HG03565 (cell line): ENCODE measurements around the gene ROR1.

ENCODE experiments used
- ATAC-seq: cut with Tn5 transposase; IDR thresholded peaks from one replicate; pipeline ENCODE4 v1.9.1; 2021; ENCODE audit warnings: mild to moderate bottlenecking, moderate library complexity; ENCODE audit not compliant: unreplicated experiment

ROR1 gene

GRCh38 chr1:63848733-63849132 is 74.9 kb downstream of the ROR1 start:
- ATAC-seq: no peak

DNA sequence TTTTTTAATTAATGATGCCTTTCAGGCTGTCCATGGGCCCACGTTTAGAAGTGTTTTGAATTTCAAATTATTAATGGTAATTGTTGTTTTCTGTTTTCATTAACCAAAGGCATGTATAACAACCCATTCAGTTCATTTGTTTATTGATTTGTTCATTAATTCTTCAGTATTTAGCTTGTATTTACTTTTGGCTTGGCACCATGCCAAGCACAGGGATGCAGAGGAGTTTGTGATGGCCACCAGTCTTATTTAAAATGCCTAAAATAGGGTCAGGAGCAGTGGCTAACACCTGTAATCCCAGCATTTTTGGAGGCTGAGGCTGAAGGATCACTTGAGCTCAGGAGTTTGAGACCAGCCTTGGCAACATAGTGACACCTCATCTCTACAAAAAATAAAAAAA is 75.3 kb downstream of the ROR1 start:
- ATAC-seq: no peak

DNA sequence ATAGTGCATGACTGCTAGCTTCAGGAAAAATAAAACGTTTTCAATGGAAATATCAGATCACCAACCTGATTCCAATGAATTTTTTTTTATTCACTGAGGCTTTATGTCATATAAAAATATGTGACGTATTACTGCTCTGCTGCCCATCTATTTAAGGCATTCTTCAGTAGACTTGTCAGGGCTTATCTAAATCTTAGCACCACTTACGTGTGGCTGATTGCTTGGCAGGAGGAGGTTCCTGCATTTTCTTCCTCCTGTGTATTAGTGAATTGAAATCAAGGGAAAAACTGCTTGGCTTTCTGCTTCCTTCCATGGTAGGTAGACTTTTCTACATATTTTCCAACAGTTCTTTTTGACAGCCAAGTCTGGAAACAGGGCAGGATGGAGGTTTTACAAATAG is 80.3 kb downstream of the ROR1 start:
- no peak for ATAC-seq

DNA sequence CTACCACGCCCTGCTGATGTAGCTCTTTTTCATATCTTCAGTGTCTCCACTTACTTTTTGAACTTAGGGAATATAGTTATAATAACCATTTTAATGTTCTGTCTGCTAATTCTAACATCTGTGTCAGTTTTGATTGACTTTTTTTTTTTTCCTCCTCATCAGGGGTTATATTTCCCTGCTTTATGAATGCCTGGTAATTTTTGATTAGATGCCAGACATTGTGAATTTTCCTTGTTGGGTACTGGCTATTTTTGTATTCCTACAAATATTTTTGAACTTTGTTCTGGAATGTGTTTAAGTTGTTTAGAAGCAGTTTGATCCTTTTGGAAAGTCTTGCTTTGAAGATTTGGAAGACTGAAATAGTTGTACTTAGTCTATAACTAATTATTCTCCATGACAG is 82.1 kb downstream of the ROR1 start:
- no peak for ATAC-seq

DNA sequence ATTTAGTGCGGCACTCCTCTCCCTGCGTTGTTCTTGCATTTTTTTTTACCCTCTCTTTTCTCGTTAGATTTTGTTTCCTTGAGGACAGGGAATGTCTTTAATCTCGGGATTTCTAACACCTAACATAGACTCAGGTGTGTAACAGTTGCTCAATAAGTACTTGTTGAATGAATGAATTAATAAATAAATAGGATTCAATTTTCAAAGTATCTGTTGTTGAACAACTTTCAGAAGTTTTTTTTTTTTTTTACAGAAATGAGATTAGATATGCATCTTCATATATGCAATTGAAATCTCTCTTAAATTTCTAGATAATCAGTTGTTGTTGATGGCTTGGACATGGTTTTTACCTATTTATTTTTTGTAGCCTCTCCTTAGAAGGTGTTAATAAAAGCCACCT is 83.1 kb downstream of the ROR1 start:
- ATAC-seq: no peak

GRCh38 chr1:63857478-63857877 is 83.7 kb downstream of the ROR1 start:
- ATAC-seq: no peak

DNA sequence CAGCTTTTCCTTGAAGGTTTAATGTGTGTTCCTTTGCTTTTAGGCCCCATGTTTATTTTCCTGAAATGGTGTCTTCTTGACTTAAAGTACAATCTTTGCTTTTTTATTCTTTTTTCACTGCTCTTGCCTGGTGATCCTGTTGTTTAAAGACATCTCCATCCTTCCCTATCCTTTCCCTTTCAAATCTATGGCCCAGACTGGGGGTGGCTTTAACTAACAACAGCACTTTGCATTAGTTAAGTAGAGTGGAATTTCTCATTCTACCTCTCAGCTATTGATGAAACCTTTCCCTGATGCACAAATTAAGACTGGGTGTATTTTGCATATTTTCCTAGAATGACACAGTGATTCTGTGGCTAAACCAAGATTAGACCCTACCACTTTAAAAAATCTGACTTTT is 84.3 kb downstream of the ROR1 start:
- ATAC-seq: no peak

- no peak for ATAC-seq
These were observed 85.9 kb downstream of the ROR1 start for GRCh38 chr1:63859480-63860275.

DNA sequence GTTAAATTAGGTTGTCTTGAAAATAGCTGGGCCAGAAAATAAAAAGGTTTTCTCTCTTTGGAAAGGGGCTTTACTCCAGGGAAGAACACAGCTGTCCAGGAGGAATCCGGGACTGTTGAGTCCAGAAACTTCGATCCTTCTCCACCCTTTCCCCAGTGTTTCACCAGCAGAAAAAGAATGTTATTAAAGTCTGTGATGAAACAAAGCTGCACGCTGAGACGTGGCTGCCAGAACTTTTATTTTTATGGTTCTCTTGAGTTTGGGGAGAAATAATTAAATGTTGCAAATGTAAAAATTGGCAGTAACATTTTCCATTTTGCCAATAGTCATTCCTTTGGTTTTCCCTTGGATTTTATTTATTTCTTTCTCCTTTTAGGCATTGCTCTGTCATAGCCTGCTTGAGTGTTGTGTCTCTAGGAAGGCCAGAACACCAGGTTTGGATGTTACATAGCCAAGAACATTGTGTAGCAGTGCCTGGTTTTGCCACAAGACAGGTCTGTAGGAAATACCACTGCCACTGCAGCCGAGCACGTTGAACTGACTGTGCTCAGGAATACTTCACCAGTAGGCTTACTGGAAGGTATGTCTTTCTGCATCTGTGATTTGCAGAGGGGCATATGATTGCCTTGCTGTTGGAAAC is 87.4 kb downstream of the ROR1 start:
- no peak for ATAC-seq

GRCh38 chr1:63863145-63863544 is 89.3 kb downstream of the ROR1 start:
- no peak for ATAC-seq

- ATAC-seq: no peak
These were observed 90.4 kb downstream of the ROR1 start for GRCh38 chr1:63864224-63864641.

DNA sequence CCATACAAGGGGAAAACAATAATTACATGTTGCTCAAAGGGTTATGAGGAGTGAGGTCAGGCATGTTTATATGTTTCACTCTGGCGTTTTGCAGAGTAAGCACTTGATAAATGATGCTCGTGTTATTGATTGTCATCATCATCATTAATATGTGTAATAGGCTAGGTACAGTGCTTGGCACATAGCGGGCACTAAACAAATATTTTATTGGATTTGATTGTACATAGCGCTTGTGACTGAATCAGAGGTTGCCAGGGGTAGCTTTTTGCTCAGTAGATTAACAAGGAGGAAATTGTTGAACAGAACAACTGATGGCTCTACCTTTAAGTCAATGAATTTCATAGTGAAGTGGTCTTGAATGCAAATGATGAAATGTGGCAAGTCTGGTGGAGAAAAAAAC is 91.7 kb downstream of the ROR1 start:
- ATAC-seq: no peak

DNA sequence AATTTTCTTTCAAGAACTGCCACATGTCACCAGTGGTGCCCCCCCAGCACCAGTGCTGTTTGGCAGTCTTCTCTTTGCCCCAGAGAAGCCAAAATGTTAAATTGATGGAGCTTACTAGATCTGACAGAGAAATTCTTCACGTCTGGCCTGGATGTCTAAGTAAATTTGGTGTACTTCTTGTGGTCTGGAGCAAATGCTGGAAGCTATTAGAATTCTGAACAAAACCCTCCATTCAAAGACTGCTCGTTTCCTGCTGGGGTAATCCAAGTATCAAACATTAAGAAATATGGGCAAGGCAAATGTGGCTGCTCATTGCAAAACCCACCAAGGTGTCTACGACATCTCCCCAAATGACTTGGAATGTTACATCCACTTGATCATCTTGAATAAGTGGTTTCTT is 92.3 kb downstream of the ROR1 start:
- no peak for ATAC-seq

GRCh38 chr1:63867429-63868176 is 93.8 kb downstream of the ROR1 start:
- no peak for ATAC-seq

- ATAC-seq: no peak
These were observed 94.5 kb downstream of the ROR1 start for GRCh38 chr1:63868268-63868781.

DNA sequence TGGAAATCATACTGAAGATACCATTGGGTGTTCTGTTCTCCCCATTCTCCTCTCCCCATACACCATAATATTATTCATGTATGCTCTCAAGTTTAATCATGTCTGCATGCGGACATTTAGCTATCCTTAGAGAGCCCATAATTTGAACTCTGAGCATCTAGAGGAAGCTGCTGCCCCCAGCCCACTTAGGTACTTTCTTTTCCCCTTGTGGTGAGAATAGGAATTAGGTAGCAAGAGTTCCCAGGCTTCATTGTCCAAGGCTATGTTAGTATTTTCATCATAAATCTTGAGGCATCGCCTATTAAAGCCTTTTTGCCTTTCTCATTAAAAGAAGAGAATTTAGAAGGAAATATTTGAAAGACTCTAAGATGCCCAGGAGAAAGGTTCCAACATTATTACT is 96.3 kb downstream of the ROR1 start:
- ATAC-seq: no peak

- ATAC-seq: no peak
These were observed 97.6 kb downstream of the ROR1 start for GRCh38 chr1:63871463-63871862.

- ATAC-seq: no peak
These were observed 99.9 kb downstream of the ROR1 start for GRCh38 chr1:63873751-63874150.

DNA sequence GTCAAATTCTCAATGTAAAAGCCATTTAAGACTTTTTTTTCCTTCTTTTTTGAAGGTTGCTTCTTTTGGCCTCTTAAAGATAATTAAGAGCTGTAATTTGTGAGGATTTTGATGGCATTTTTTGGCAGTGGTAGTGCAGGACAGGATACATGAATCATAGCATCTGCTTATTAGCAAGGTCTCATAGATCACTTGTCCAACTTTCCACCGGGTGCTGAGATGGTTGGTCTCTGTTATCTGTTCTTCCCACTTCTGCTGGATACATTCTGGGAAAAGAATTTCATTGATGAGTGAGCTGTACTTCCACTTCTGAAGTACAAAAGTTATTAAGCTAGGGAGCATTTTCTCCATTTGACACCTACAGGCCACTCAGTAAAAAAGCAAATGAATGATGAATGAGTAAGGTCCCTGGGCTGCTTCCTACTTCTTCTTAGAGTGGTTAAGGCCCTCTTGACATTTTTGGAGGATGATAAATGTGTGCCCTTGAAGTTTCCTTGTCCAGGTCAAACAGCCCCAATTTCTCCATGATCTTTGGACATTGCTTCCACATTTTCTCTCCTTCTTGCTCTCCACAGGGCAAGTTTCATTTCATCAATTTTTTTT is 100.6 kb downstream of the ROR1 start:
- no peak for ATAC-seq

DNA sequence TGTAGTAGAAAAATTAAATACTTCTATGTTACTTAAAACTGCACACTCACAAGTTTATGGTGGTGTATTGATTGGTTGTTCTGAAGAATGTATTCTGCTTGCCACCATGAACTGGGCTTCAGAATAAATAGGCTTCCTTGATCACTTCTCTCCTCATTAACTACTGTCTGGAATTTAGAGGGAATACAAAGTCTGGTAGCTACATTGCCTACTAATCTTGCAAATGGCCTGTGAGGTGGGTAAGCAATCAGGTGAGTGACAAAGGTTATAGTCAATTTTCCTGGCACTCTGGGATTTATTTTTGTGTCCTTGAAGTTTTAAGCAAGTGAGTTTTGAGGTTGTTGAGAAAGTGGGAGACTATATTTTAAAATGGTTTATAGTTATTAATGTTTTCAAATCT is 101.8 kb downstream of the ROR1 start:
- no peak for ATAC-seq

- no peak for ATAC-seq
These were observed 103.4 kb downstream of the ROR1 start for GRCh38 chr1:63877021-63877767.
